MCF 10A (cell line): Measurements from ENCODE around the gene FOCAD. TPM values are rescaled to one million over a fixed set of nuclear protein-coding genes. Genes with fewer than 3 reads are reported as not detected.

Experiments used
- BruUV-seq: library from RNA; stranded (reverse); fragments of 400-500 nt; replicated peaks from 2 replicates; lab custom pipeline; 2021; lab: Mats Ljungman, UMichigan
- CTCF ChIA-PET: fragments of 300-600 bp; sonication (Branson Sonifier 250); formaldehyde crosslinking; extraction: SDS; loops from one replicate; lab custom pipeline; 2021; ENCODE audit warnings: antibody characterized with exemption, inconsistent platforms; lab: Yijun Ruan, JAX
- POLR2A ChIA-PET: fragments of 300-600, 350-650 bp; sonication (Branson Sonifier 250); formaldehyde crosslinking; extraction: SDS; loops from one replicate; lab custom pipeline; 2020; ENCODE audit warnings: antibody characterized with exemption, inconsistent platforms; lab: Yijun Ruan, JAX
- DNase-seq: peaks from one replicate; pipeline ENCODE4 v3.0.0-alpha.2; 2018; ENCODE audit not compliant: unreplicated experiment
- H3K27ac Mint-ChIP-seq: one replicate; pipeline ENCODE4 v1.8.0; 2022; ENCODE audit warnings: mild to moderate bottlenecking, low read depth, mixed read lengths; ENCODE audit not compliant: unreplicated experiment
- H3K27me3 Mint-ChIP-seq: one replicate; pipeline ENCODE4 v1.8.0; 2022; ENCODE audit warnings: mixed read lengths; ENCODE audit not compliant: insufficient read depth, unreplicated experiment
- H3K36me3 Mint-ChIP-seq: one replicate; pipeline ENCODE4 v1.8.0; 2022; ENCODE audit warnings: mild to moderate bottlenecking, moderate library complexity, mixed read lengths; ENCODE audit not compliant: insufficient read depth, unreplicated experiment
- H3K4me1 Mint-ChIP-seq: one replicate; pipeline ENCODE4 v1.8.0; 2022; ENCODE audit warnings: mixed read lengths; ENCODE audit not compliant: insufficient read depth, unreplicated experiment
- H3K4me3 Mint-ChIP-seq: one replicate; pipeline ENCODE4 v1.8.0; 2022; ENCODE audit warnings: mild to moderate bottlenecking, moderate library complexity, mixed read lengths; ENCODE audit not compliant: unreplicated experiment
- H3K9me3 Mint-ChIP-seq: one replicate; pipeline ENCODE4 v1.8.0; 2022; ENCODE audit warnings: mixed read lengths; ENCODE audit not compliant: unreplicated experiment
- intact Hi-C: fragments of 100-400 bp; cut with micrococcal nuclease; formaldehyde crosslinking; loops from 2 replicates; pipeline ENCODE4 v1.14.1; 2022
- total RNA-seq: library from RNA; stranded (reverse); gene quantifications from 2 replicates; pipeline ENCODE4 v1.2.3, GENCODE V29; 2022
- TF ChIP-seq, protein P1 (sequence below): fragments of 200-600 bp; IDR thresholded peaks from one replicate; pipeline ENCODE4 v1.8.0; 2022; ENCODE audit warnings: antibody characterized with exemption, mild to moderate bottlenecking; ENCODE audit not compliant: unreplicated experiment

The FOCAD gene
- total RNA-seq, 1 experiment from 2014 or later: 20.7 TPM

DNA sequence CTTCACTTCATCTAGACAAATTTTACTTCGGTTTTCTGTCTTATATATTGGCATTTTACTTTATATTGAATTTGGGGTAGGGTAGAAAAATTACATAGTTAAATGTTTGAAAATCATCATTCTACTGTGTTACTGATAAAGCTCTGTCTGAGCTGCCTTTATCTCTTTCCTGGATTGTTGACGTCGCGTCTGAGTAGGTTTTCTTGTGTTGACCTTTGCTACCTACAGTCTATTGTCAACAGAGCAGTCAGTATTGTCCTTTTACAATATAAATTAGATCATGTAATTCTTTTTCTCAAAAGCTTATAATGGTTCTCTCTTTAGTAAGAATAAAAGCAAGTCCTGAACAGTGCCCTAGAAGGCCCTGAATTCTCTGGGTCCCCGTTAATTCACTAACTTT is 219.2 kb downstream of the FOCAD start:
- Mint-ChIP-seq H3K36me3 (no peaks in the 10 kb centered on the region), H3K9me3 (no peaks in the 10 kb centered on the region), H3K27ac (no peak overlapping the region), H3K4me3 (no peak overlapping the region), H3K4me1 (no peaks in the 10 kb centered on the region), H3K27me3 (no peaks in the 10 kb centered on the region)
- TF ChIP-seq, protein P1, sequence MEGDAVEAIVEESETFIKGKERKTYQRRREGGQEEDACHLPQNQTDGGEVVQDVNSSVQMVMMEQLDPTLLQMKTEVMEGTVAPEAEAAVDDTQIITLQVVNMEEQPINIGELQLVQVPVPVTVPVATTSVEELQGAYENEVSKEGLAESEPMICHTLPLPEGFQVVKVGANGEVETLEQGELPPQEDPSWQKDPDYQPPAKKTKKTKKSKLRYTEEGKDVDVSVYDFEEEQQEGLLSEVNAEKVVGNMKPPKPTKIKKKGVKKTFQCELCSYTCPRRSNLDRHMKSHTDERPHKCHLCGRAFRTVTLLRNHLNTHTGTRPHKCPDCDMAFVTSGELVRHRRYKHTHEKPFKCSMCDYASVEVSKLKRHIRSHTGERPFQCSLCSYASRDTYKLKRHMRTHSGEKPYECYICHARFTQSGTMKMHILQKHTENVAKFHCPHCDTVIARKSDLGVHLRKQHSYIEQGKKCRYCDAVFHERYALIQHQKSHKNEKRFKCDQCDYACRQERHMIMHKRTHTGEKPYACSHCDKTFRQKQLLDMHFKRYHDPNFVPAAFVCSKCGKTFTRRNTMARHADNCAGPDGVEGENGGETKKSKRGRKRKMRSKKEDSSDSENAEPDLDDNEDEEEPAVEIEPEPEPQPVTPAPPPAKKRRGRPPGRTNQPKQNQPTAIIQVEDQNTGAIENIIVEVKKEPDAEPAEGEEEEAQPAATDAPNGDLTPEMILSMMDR: no peak
- POLR2A ChIA-PET: interaction anchor here (0.6 kb wide), 1 partner anchor 35 kb away, joined by 3 read pairs; no protein-coding TSS in a partner anchor
- no TSS peak for BruUV-seq
- CTCF ChIA-PET: no interaction called here
- DNase-seq: no peak
- intact Hi-C loops: no loop called here

- no peaks in the 10 kb centered on the region for H3K9me3 Mint-ChIP-seq
- H3K4me3 Mint-ChIP-seq: no peak overlapping the region
- no peaks in the 10 kb centered on the region for H3K4me1 Mint-ChIP-seq
- BruUV-seq: no TSS peak
- no peaks in the 10 kb centered on the region for H3K27me3 Mint-ChIP-seq
- DNase-seq: no peak
- no peaks in the 10 kb centered on the region for H3K36me3 Mint-ChIP-seq
- TF ChIP-seq, protein P1: no peak
- intact Hi-C loops: no loop called here
- POLR2A ChIA-PET: interaction anchor here (0.5 kb wide), 1 partner anchor 132 kb away, joined by 3 read pairs; no protein-coding TSS in a partner anchor
- CTCF ChIA-PET: no interaction called here
- H3K27ac Mint-ChIP-seq: no peak overlapping the region
These were observed 220.9 kb downstream of the FOCAD start for GRCh38 chr9:20904995-20905394.

DNA sequence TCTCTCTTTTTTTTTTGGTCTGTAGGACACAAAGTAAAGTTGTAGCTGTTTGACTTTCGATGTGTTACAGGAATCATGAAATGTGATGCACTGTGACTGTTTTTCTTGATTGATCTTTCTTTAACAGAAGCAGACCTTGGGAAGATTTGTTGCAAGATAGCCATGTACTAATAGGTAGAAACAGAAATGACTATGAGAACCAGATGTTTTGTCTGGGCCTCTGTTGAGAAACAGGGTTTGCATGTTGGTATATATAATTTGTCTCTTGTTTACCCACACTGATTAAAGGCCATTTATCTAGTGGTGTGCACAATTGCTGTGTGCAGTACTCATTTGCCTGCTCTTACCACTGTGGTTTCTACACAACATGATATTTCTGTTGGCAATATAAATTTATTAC is 222.3 kb downstream of the FOCAD start:
- no peak for DNase-seq
- intact Hi-C loops: no loop called here
- Mint-ChIP-seq H3K9me3 (no peaks in the 10 kb centered on the region), H3K27me3 (no peaks in the 10 kb centered on the region), H3K4me1 (no peaks in the 10 kb centered on the region), H3K4me3 (no peak overlapping the region), H3K36me3 (peaks cover 10% of the 10 kb centered on the region), H3K27ac (no peak overlapping the region)
- TF ChIP-seq, protein P1: no peak
- ChIA-PET POLR2A (no interaction called here), CTCF (no interaction called here)
- no TSS peak for BruUV-seq

DNA sequence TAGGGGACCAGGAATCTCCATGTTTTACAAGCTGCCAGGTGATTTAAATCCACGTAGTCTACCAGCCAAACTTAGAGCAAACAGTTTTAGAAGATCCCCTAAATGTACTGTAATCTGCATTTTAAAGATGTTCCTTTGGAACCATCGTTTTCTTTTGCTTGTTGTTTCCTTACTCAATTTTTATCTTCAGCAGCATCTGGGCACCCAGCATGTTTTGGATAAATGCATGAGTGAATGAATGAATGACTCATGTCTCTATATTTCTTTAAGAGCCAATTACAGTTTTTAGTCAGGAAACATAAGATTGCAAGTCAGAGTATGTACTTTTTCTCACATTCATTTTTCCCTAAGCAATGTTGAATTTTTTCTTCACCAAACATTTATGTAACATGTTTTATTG is 224.4 kb downstream of the FOCAD start:
- Mint-ChIP-seq H3K4me1 (no peaks in the 10 kb centered on the region), H3K9me3 (no peaks in the 10 kb centered on the region), H3K27ac (no peak overlapping the region), H3K27me3 (no peaks in the 10 kb centered on the region), H3K36me3 (peaks cover 10% of the 10 kb centered on the region), H3K4me3 (no peak overlapping the region)
- no peak for DNase-seq
- intact Hi-C loops: no loop called here
- TF ChIP-seq, protein P1: no peak
- BruUV-seq: no TSS peak
- POLR2A ChIA-PET: no interaction called here
- CTCF ChIA-PET: interaction anchor here (1.5 kb wide), 1 partner anchor 23 kb away, joined by 4 read pairs; no protein-coding TSS in a partner anchor
